ENCODE data around the gene GRIP2.

- no peak for TF ChIP-seq POLR2AphosphoS5 (IDR thresholded peaks at IDR 0.05; ENCODE audit: low read depth, low read length)
- no peak for TF ChIP-seq POLR2A (IDR thresholded peaks at IDR 0.05; ENCODE audit: low read depth, low read length)
- no peak for TF ChIP-seq PAX5 (IDR thresholded peaks at IDR 0.05; ENCODE audit: insufficient read depth, low read length, severe bottlenecking)
- no peak for TF ChIP-seq TAF1 (IDR thresholded peaks at IDR 0.05; ENCODE audit: low read depth, low read length)
- TF ChIP-seq SPI1 (IDR thresholded peaks at IDR 0.05; ENCODE audit: low read depth, low read length): no peak
- no peak for TF ChIP-seq POU2F2 (IDR thresholded peaks at IDR 0.05; ENCODE audit: low read depth, low read length)
Measured at GRCh38 chr3:14558029-14558428, 17.9 kb upstream of the GRIP2 start.
